SU-DHL-6 (cell line): ENCODE results near the gene PPP1R14B.

Experiments used
- H2AFZ ChIP-seq: fragments of 200-600 bp; sonication (generic); 2 replicates; pipeline ENCODE4 v1.6.1; 2014; ENCODE audit warnings: low read depth, mild to moderate bottlenecking, moderate library complexity, mixed read lengths, antibody characterized with exemption, low read length; ENCODE audit not compliant: severe bottlenecking
- H3F3A ChIP-seq: fragments of 200-600 bp; shearing (Covaris generic); 2 replicates; pipeline ENCODE4 v1.6.0; 2016; ENCODE audit warnings: antibody characterized with exemption, mild to moderate bottlenecking; ENCODE audit not compliant: insufficient read depth
- H3K27ac ChIP-seq: fragments of 200-600 bp; sonication (generic); 2 replicates; pipeline ENCODE4 v1.5.1; 2016; ENCODE audit warnings: low read depth, mild to moderate bottlenecking, low read length, moderate library complexity, mixed read lengths
- H3K27me3 ChIP-seq: fragments of 200-600 bp; sonication (generic), shearing (Covaris generic); 2 replicates; pipeline ENCODE4 v1.6.0; 2014; ENCODE audit warnings: mild to moderate bottlenecking, low read length
- H3K36me3 ChIP-seq: fragments of 200-600 bp; sonication (generic); 2 replicates; pipeline ENCODE4 v1.6.1; 2014; ENCODE audit warnings: mild to moderate bottlenecking, low read length, mixed read lengths
- H3K4me2 ChIP-seq: fragments of 300-600, 200-600 bp; shearing (Covaris generic), sonication (generic); 2 replicates; pipeline ENCODE4 v1.6.0; 2014; ENCODE audit warnings: low read length, low read depth, mild to moderate bottlenecking; ENCODE audit not compliant: poor library complexity, severe bottlenecking
- H3K4me3 ChIP-seq: fragments of 200-600 bp; sonication (generic); 2 replicates; pipeline ENCODE4 v1.5.1; 2014; ENCODE audit warnings: antibody characterized with exemption, low read length, mild to moderate bottlenecking, mixed read lengths; ENCODE audit not compliant: insufficient read depth, poor library complexity, severe bottlenecking
- H3K79me2 ChIP-seq: fragments of 200-600 bp; sonication (generic); 2 replicates; pipeline ENCODE4 v1.6.1; 2014; ENCODE audit warnings: mild to moderate bottlenecking, low read length, moderate library complexity; ENCODE audit not compliant: insufficient read depth
- H3K9ac ChIP-seq: fragments of 200-600 bp; sonication (generic); 2 replicates; pipeline ENCODE4 v1.7.0; 2014; ENCODE audit warnings: mild to moderate bottlenecking, low read length
- H3K9me2 ChIP-seq: fragments of 200-600 bp; sonication (generic); replicated peaks from 2 replicates; pipeline ENCODE4 v1.6.1; 2014; ENCODE audit warnings: low read length; ENCODE audit not compliant: insufficient read depth
- H3K9me3 ChIP-seq: fragments of 200-600 bp; sonication (generic); 2 replicates; pipeline ENCODE4 v1.6.1; 2014; ENCODE audit warnings: low read length, mixed read lengths; ENCODE audit not compliant: insufficient read depth
- H4K20me1 ChIP-seq: fragments of 200-600 bp; sonication (generic); 2 replicates; pipeline ENCODE4 v1.6.1; 2014; ENCODE audit warnings: low read depth, mild to moderate bottlenecking, antibody characterized with exemption, low read length, moderate library complexity, mixed read lengths
- CTCF ChIP-seq: fragments of 200-600 bp; sonication (generic); IDR thresholded peaks from one replicate; pipeline ENCODE4 v1.5.1; 2017; ENCODE audit warnings: antibody characterized with exemption, mild to moderate bottlenecking, low read length, moderate library complexity; ENCODE audit not compliant: insufficient read depth, poor library complexity, severe bottlenecking
- EZH2phosphoT487 ChIP-seq: fragments of 200-600 bp; sonication (generic), shearing (Covaris generic); conservative IDR thresholded peaks from 2 replicates; pipeline ENCODE4 v1.6.1; 2018; ENCODE audit warnings: mild to moderate bottlenecking, antibody characterized with exemption, low read length, moderate library complexity, mixed read lengths

Gene PPP1R14B

DNA sequence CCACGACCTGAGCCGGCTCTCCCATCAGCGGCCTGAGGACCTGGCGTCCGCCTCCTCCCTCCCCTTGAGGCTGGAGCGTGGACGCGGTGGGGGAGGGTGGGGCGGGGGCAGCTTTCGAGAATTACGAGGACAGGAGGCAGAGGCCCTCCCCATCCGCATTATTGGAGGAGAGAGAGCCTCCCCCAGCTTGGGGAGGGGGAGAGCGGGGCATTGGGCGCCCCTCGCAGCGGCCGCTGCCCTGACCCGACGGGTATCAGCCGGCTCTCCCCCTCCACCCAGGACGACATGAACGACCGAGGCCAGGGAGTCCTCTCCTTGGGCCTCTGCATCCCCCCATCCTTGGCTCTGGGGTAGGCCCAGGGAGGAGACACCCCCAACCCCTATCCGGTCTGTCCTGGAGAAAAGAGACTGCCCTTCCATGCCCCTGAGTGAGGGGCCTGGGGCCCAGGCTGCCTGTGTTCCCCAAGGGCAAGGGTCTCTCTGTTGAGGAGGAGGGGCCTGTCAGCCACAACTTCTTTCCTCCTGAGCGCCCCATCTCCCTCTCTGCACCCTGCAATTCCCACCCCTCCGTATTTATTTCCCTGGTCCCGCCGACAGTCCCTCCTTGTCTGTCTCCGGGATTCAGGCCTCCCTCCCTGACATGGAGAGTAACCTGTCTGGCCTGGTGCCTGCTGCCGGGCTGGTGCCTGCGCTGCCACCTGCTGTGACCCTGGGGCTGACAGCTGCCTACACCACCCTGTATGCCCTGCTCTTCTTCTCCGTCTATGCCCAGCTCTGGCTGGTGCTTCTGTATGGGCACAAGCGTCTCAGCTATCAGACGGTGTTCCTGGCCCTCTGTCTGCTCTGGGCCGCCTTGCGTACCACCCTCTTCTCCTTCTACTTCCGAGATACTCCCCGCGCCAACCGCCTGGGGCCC lies 39.4 kb upstream of the PPP1R14B start:
- peak overlapping the region; percentile 99 for H3K4me2 ChIP-seq
- 0 out of 2 replicates have a peak, but pooled peaks cover 4% of the 10 kb centered on the region for H3K79me2 ChIP-seq
- no peaks in the 10 kb centered on the region for H3K9me3 ChIP-seq
- peak overlapping the region; percentile 35 for H2AFZ ChIP-seq
- no peaks in the 10 kb centered on the region for H3K9me2 ChIP-seq
- no peak for TF ChIP-seq EZH2phosphoT487
- no peak for TF ChIP-seq CTCF
- H3K4me3 ChIP-seq = peak overlapping the region; percentile 84
- peak overlapping the region; percentile 36; the same call in 1 of the 2 replicates for H3K27ac ChIP-seq
- H4K20me1 ChIP-seq = no peaks in the 10 kb centered on the region
- H3K27me3 ChIP-seq = no peaks in the 10 kb centered on the region
- H3F3A ChIP-seq = peaks cover 4% of the 10 kb centered on the region; the same call in 1 of the 2 replicates
- peak overlapping the region; percentile 95 for H3K9ac ChIP-seq
- no peaks in the 10 kb centered on the region for H3K36me3 ChIP-seq

- Histone ChIP-seq H3K27me3 (no peaks in the 10 kb centered on the region), H3K9ac (peak within 1 kb of the TSS; percentile 95), H3K4me3 (peak within 1 kb of the TSS; percentile 84), H3K27ac (peak within 1 kb of the TSS; percentile 92), H2AFZ (peak within 1 kb of the TSS; percentile 88), H3K79me2 (0 out of 2 replicates have a peak, but pooled peaks cover 4% of the 10 kb centered on the region), H3K36me3 (no peaks in the 10 kb centered on the region), H4K20me1 (no peaks in the 10 kb centered on the region), H3K4me2 (peak within 1 kb of the TSS; percentile 99), H3K9me3 (no peaks in the 10 kb centered on the region), H3K9me2 (no peaks in the 10 kb centered on the region), H3F3A (peaks cover 4% of the 10 kb centered on the region; the same call in 1 of the 2 replicates)
- no peak for TF ChIP-seq EZH2phosphoT487
- TF ChIP-seq CTCF = no peak
These were observed 38.5 kb upstream of the PPP1R14B start, which contains the start of gene GPR137 for GRCh38 chr11:64284962-64285884. Gene GPR137 (plus strand): TSS chr11:64285848. CDS start chr11:64286525, 677 bp downstream.

DNA sequence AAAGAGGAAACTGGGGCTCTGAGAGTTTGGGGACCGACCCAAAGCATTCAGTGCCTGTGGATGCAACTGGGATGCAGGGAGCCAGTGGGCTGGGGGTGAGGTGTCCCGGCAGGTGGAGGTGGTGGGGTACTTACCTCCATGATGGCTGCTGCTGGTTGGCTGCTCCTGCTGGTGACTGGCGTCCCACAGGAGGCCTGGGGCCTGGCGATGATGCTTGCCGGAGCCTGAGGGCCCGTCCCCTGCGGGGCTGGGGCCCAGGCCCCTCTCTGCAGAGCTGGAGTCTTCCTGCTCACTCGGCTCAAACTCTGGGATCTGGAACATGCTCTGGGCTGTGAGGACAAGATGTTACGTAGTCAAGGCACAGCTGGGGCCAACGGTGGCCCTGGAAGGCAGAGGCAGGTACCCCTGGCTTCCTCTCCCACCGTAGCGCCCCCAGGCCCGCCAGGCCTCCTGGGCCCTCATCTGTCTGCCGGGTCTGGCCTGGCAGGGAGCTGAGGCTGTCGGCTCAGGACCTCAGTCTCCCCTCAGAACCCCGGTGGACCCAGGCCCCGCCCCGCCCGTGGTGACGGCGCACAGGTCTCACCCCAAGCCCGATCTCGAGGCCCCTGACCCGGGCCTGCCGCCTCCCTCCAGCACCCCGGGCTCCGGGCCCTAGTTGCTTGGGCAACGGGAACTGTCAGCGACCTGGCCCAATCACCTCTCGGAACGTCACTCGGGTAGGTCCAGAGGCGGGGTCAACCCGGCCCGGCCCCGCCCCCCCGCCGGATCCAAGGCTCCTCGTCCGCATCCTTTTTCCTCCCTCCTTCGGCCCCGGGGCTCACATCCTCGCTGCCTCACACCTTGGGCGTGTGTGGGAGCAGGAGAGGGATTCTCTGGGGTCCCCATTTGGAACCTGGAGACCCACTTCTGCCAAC lies 37.6 kb upstream of the PPP1R14B start, which contains the start of gene BAD:
TSS of gene BAD (minus strand) at position 618 of the 914 bp plus-strand sequence. CDS start at position 321, 297 bp downstream.
- Histone ChIP-seq H3K36me3 (no peaks in the 10 kb centered on the region), H4K20me1 (no peaks in the 10 kb centered on the region), H3K27ac (peak within 1 kb of the TSS; percentile 92), H3K27me3 (no peaks in the 10 kb centered on the region), H3K9me3 (no peaks in the 10 kb centered on the region), H3K4me3 (peak within 1 kb of the TSS; percentile 84), H3K9me2 (no peaks in the 10 kb centered on the region), H3K4me2 (peak within 1 kb of the TSS; percentile 99), H2AFZ (peak within 1 kb of the TSS; percentile 88), H3F3A (peaks cover 4% of the 10 kb centered on the region; the same call in 1 of the 2 replicates), H3K79me2 (0 out of 2 replicates have a peak, but pooled peaks cover 4% of the 10 kb centered on the region), H3K9ac (peak within 1 kb of the TSS; percentile 95)
- TF ChIP-seq EZH2phosphoT487 (no peak), CTCF (no peak)
